Endothelial cell of umbilical vein (primary cell): Measurements from ENCODE around the gene AQR. TPM values are rescaled to one million over a fixed set of nuclear protein-coding genes. Genes with fewer than 3 reads are reported as not detected.
A peak's percentile ranks its signal among the peaks of the same experiment; 100 is the strongest.

Source experiments
- BruUV-seq: library from RNA; stranded (reverse); fragments of 400-500 nt; replicated peaks from 2 replicates; lab custom pipeline; 2021; lab: Mats Ljungman, UMichigan
- CTCF ChIA-PET: fragments of 300-600, 350-600 bp; sonication (Branson Sonifier 250); formaldehyde crosslinking; loops from one replicate; lab custom pipeline; 2021; ENCODE audit warnings: antibody characterized with exemption, inconsistent platforms; lab: Charles Lee
- POLR2A ChIA-PET: fragments of 300-600, 350-600 bp; sonication (Branson Sonifier 250); formaldehyde crosslinking; loops from one replicate; lab custom pipeline; 2021; ENCODE audit warnings: antibody characterized with exemption, inconsistent platforms; lab: Charles Lee
- DNase-seq: peaks from one replicate; pipeline ENCODE4 v3.0.0-alpha.2; 2011; ENCODE audit warnings: low read depth, low spot score
- FAIRE-seq: peaks from 2 replicates; lab custom pipeline; 2011; peaks lifted over from hg19 to GRCh38; lab: Jason Lieb, UNC
- H2AFZ ChIP-seq: 2 replicates; pipeline ENCODE4 v1.6.0; 2012; ENCODE audit warnings: low read depth, low read length, control low read depth, inconsistent platforms
- H3K27ac ChIP-seq: 2 replicates; pipeline ENCODE4 v1.5.1; 2011; ENCODE audit warnings: low read depth, mild to moderate bottlenecking, control low read depth, low read length, moderate library complexity; ENCODE audit not compliant: insufficient read depth
- H3K27me3 ChIP-seq, 2 experiments: 2 replicates each; pipeline versions ENCODE4 v1.6.0 to v1.6.1; 2011; ENCODE audit warnings: low read length in 2 of 2, mixed read lengths in 1 of 2; ENCODE audit not compliant: control insufficient read depth in 2 of 2, insufficient read depth in 2 of 2
- H3K36me3 ChIP-seq, 2 experiments: 2 replicates in 1 of 2; 3 replicates in 1 of 2; pipeline ENCODE4 v1.5.1; 2011; ENCODE audit warnings: low read length in 2 of 2, mild to moderate bottlenecking in 1 of 2, moderate library complexity in 1 of 2; ENCODE audit not compliant: control insufficient read depth in 2 of 2, insufficient read depth in 2 of 2; ENCODE audit errors: extremely low read depth in 1 of 2
- H3K4me1 ChIP-seq: 3 replicates; pipeline ENCODE4 v1.5.1; 2011; ENCODE audit warnings: mild to moderate bottlenecking, low read length; ENCODE audit not compliant: control insufficient read depth, insufficient read depth; ENCODE audit errors: extremely low read depth
- H3K4me2 ChIP-seq: 2 replicates; pipeline ENCODE4 v1.6.1; 2011; ENCODE audit warnings: low read length, control low read depth, mixed read lengths; ENCODE audit not compliant: insufficient read depth
- H3K4me3 ChIP-seq, 3 experiments: fragments of 200-600 bp in 1 of 3; sonication (generic), shearing (Covaris generic) in 1 of 3; replicated peaks in 1 of 3; 2 replicates each; pipeline ENCODE4 v1.5.1; 2011 to 2016; ENCODE audit warnings: control low read depth in 3 of 3, low read length in 3 of 3, mild to moderate bottlenecking in 2 of 3, inconsistent platforms in 1 of 3, low read depth in 1 of 3, moderate library complexity in 1 of 3; ENCODE audit not compliant: insufficient read depth in 1 of 3
- H3K79me2 ChIP-seq: 2 replicates; pipeline ENCODE4 v1.6.0; 2012; ENCODE audit warnings: low read length, inconsistent platforms; ENCODE audit not compliant: control insufficient read depth, insufficient read depth
- H3K9ac ChIP-seq: replicated peaks from 2 replicates; pipeline ENCODE3; 2011; ENCODE audit warnings: low read length, control low read depth; ENCODE audit not compliant: insufficient read depth; ENCODE audit errors: extremely low read depth
- H3K9me1 ChIP-seq: replicated peaks from 3 replicates; pipeline ENCODE4 v1.6.0; 2011; ENCODE audit warnings: mild to moderate bottlenecking, low read length; ENCODE audit not compliant: control insufficient read depth, insufficient read depth; ENCODE audit errors: extremely low read depth
- H3K9me3 ChIP-seq: replicated peaks from 2 replicates; pipeline ENCODE4 v1.5.1; 2012; ENCODE audit warnings: low read length, inconsistent platforms; ENCODE audit not compliant: control insufficient read depth, insufficient read depth
- H4K20me1 ChIP-seq: replicated peaks from 2 replicates; pipeline ENCODE3; 2011; ENCODE audit warnings: mild to moderate bottlenecking, low read length; ENCODE audit not compliant: control insufficient read depth, insufficient read depth; ENCODE audit errors: extremely low read depth
- EZH2 ChIP-seq: IDR thresholded peaks from 2 replicates; pipeline ENCODE4 v1.6.1; 2012; ENCODE audit warnings: borderline replicate concordance, low read depth, mild to moderate bottlenecking, moderate library complexity, low read length, inconsistent platforms; ENCODE audit not compliant: severe bottlenecking
- FOS ChIP-seq: IDR thresholded peaks from 2 replicates; pipeline ENCODE4 v1.6.1; 2011; ENCODE audit warnings: mild to moderate bottlenecking, low read length, moderate library complexity, borderline replicate concordance; ENCODE audit not compliant: insufficient read depth
- GATA2 ChIP-seq: IDR thresholded peaks from 2 replicates; pipeline ENCODE4 v1.7.0; 2011; ENCODE audit warnings: low read depth, mild to moderate bottlenecking, moderate library complexity, mixed read lengths, low read length; ENCODE audit not compliant: insufficient read length, insufficient read depth
- JUN ChIP-seq: IDR thresholded peaks from 2 replicates; pipeline ENCODE4 v1.6.1; 2011; ENCODE audit warnings: borderline replicate concordance, low read depth; ENCODE audit not compliant: insufficient read length, insufficient read depth
- MYC ChIP-seq: IDR thresholded peaks from one replicate; pipeline ENCODE4 v1.6.1; 2011; ENCODE audit warnings: mild to moderate bottlenecking, low read depth, low read length
- POLR2A ChIP-seq: IDR thresholded peaks from 2 replicates; pipeline ENCODE4 v1.6.1; 2012; ENCODE audit warnings: low read depth, mild to moderate bottlenecking, control low read depth, low read length
- POLR2AphosphoS5 ChIP-seq: IDR thresholded peaks from 2 replicates; pipeline ENCODE4 v1.6.1; 2012; ENCODE audit warnings: low read depth, mild to moderate bottlenecking, control low read depth, low read length, moderate library complexity; ENCODE audit not compliant: insufficient read depth
- dilution Hi-C: fragments of 300-500 bp; cut with MboI; formaldehyde crosslinking; loops from one replicate; pipeline ENCODE4 v1.15.0; 2019; ENCODE audit warnings: low sequenced_read_pairs; ENCODE audit not compliant: extremely low pct_ligation_motif_present
- intact Hi-C: fragments of 100-400 bp; cut with micrococcal nuclease; formaldehyde crosslinking; loops from one replicate; pipeline ENCODE4 v1.10.0; 2022
- polyA plus RNA-seq, 4 experiments: library from polyadenylated mRNA; depleted of rRNA in 3 of 4; stranded (reverse) in 3 of 4; unstranded in 1 of 4; fragments of >200 nt; gene quantifications; 2 replicates each; pipeline versions ENCODE4 v1.2.1 to v1.2.3, GENCODE V29; 2011 to 2012; ENCODE audit warnings: missing spikeins in 1 of 4
- total RNA-seq: library from RNA; stranded (reverse); gene quantifications from 2 replicates; pipeline ENCODE4 v1.2.3, GENCODE V29; 2021
- TF ChIP-seq, protein P1 (sequence below): IDR thresholded peaks from 2 replicates; pipeline ENCODE4 v1.6.1; 2011; ENCODE audit not compliant: insufficient read depth, insufficient read length
- TF ChIP-seq, protein P2 (sequence below), 2 donors: IDR thresholded peaks; 1 replicate in 1 of 2; 2 replicates in 1 of 2; pipeline ENCODE4 v1.5.1; 2011; ENCODE audit warnings: low read length in 2 of 2, mild to moderate bottlenecking in 2 of 2, moderate library complexity in 2 of 2, control low read depth in 1 of 2, inconsistent platforms in 1 of 2, low read depth in 1 of 2; ENCODE audit not compliant: insufficient read depth in 1 of 2; ENCODE audit errors: extremely low read depth in 1 of 2

AQR gene
- total and polyA plus RNA-seq, 2 donors (not counting 3 experiments of a cell fraction or from before 2014, with no cell fraction given) = 18.7 to 37.5 TPM

DNA sequence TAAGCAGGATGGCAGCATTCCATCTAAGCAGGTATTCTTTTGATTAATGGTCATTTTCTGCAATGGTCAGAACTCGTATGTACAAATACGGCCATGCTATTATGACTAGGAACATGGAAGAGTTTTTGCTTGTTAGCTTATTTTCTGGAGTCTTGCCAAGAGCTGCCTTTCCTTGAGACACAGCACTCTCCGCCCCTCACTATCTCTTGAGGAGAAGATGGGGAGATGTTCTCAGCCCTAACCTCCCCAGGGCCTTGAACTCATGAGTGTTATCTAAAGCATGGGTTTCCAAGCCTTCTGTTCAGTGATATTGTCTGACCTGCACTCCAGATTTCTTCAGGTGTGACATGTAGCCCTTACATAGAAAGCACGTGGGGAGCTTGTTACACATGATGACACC lies 108.3 kb downstream of the AQR start:
- DNase-seq (no peak), FAIRE-seq (peak; percentile 24)
- POLR2A ChIA-PET = no interaction called here
- no peaks in the 10 kb centered on the region for H4K20me1 ChIP-seq
- no peak overlapping the region for H3K4me3 ChIP-seq
- H3K27ac ChIP-seq = no peak overlapping the region
- no peak overlapping the region for H2AFZ ChIP-seq
- H3K27me3 ChIP-seq = no peaks in the 10 kb centered on the region
- dilution Hi-C loops (no loop called here), intact Hi-C loops (no loop called here)
- H3K9ac ChIP-seq = no peak overlapping the region
- H3K79me2 ChIP-seq = no peaks in the 10 kb centered on the region
- no peaks in the 10 kb centered on the region for H3K9me3 ChIP-seq
- TF ChIP-seq, protein P1, sequence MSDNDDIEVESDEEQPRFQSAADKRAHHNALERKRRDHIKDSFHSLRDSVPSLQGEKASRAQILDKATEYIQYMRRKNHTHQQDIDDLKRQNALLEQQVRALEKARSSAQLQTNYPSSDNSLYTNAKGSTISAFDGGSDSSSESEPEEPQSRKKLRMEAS = no peak
- TF ChIP-seq MYC (no peak), POLR2AphosphoS5 (no peak)
- H3K4me1 ChIP-seq = peaks cover under 1% of the 10 kb centered on the region
- no TSS peak for BruUV-seq
- CTCF ChIA-PET = interaction anchor here (1.6 kb wide), 1 partner anchor 13 kb away, joined by 5 read pairs; no protein-coding TSS in a partner anchor
- H3K9me1 ChIP-seq = peaks cover 3% of the 10 kb centered on the region
- no peak overlapping the region for H3K4me2 ChIP-seq
- H3K36me3 ChIP-seq = peaks cover 8 to 9% of the 10 kb centered on the region in 2 experiments

DNA sequence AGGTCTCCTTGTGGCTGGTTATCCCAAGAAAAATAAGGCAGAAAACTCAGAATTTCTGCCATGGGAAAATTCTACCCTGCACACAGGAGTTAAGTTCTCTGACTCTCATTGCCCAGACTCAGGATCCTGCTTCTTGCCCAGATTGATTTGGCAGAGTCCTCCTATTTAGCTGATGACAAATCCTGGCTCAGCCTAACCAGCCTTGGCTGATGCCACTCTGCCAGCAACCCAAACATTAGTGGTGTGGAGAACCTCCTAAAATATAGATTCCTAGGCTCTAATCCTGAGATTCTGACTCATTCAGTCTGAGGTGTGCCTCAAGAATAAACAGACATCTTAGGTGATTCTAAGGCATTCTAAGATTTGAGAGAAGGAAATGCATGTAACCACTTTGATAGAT lies 113.6 kb downstream of the AQR start:
- Histone ChIP-seq H3K79me2 (no peaks in the 10 kb centered on the region), H2AFZ (no peak overlapping the region), H3K4me3 (no peak overlapping the region), H3K36me3 (peaks cover 2 to 8% of the 10 kb centered on the region in 2 experiments), H3K9ac (no peak overlapping the region), H3K27ac (peak overlapping the region; percentile 5), H3K4me1 (peaks cover 28% of the 10 kb centered on the region), H3K9me1 (peaks cover 3% of the 10 kb centered on the region), H4K20me1 (no peaks in the 10 kb centered on the region), H3K9me3 (no peaks in the 10 kb centered on the region), H3K27me3 (no peaks in the 10 kb centered on the region), H3K4me2 (no peak overlapping the region)
- no peak for DNase-seq
- ChIA-PET POLR2A (no interaction called here), CTCF (interaction anchor here (1.0 kb wide), 1 partner anchor 235 kb away, joined by 3 read pairs; no protein-coding TSS in a partner anchor)
- dilution Hi-C loops (no loop called here), intact Hi-C loops (loop anchor here (10.0 kb wide), 2 partner anchors 151 to 241 kb away; no protein-coding TSS in a partner anchor)
- no peak for FAIRE-seq
- TF ChIP-seq MYC (no peak), FOS (no peak), EZH2 (no peak), JUN (no peak), POLR2AphosphoS5 (no peak), GATA2 (no peak), POLR2A (no peak)
- TF ChIP-seq, protein P2, sequence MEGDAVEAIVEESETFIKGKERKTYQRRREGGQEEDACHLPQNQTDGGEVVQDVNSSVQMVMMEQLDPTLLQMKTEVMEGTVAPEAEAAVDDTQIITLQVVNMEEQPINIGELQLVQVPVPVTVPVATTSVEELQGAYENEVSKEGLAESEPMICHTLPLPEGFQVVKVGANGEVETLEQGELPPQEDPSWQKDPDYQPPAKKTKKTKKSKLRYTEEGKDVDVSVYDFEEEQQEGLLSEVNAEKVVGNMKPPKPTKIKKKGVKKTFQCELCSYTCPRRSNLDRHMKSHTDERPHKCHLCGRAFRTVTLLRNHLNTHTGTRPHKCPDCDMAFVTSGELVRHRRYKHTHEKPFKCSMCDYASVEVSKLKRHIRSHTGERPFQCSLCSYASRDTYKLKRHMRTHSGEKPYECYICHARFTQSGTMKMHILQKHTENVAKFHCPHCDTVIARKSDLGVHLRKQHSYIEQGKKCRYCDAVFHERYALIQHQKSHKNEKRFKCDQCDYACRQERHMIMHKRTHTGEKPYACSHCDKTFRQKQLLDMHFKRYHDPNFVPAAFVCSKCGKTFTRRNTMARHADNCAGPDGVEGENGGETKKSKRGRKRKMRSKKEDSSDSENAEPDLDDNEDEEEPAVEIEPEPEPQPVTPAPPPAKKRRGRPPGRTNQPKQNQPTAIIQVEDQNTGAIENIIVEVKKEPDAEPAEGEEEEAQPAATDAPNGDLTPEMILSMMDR (IDR thresholded peaks at IDR 0.05; ENCODE audit: extremely low read depth in 1 of 2, insufficient read depth in 1 of 2, low read depth in 1 of 2, low read length in 2 of 2) = no peak
- TF ChIP-seq, protein P1 = no peak
- no TSS peak for BruUV-seq
